A673 (cell line): ENCODE results near the gene DSCAML1.

Experiments
- CTCF ChIP-seq: fragments of 300-800, 200-600 bp; sonication (generic); conservative IDR thresholded peaks from 2 replicates; pipeline ENCODE4 v1.5.1; 2017; ENCODE audit warnings: low read depth, mild to moderate bottlenecking, antibody characterized with exemption, low read length, moderate library complexity, mixed read lengths
- EZH2 ChIP-seq: fragments of 200-600 bp; sonication (generic); IDR thresholded peaks from 2 replicates; pipeline ENCODE4 v1.6.1; 2017; ENCODE audit warnings: borderline replicate concordance, low read depth, mild to moderate bottlenecking, mixed read lengths, antibody characterized with exemption, low read length; ENCODE audit not compliant: poor library complexity, severe bottlenecking

DNA sequence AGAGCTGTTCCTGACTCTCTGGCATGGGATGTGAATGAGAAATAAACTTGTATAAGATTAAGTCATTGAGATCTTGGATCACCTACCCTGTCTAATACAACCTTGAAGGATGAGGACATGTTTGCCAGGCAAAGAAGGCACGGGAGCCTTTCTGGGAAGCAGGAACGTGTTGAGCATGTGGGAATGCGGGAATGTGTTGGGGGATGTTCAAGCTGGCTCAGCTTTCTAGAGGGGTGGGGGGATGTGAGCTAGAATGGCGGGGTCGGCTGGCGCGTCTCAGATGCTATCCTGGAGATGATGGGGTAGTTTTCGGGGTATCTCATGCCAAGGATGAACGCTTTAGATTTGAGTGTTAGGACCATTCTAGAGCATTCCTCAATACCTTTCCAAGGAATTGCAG lies 227.1 kb downstream of the DSCAML1 start:
- TF ChIP-seq CTCF (no peak), EZH2 (no peak)
